Gastroesophageal sphincter (tissue), 3 donors: ENCODE results near the gene RABGGTA.

Source experiments
- EP300 ChIP-seq: sonication (generic); formaldehyde crosslinking; IDR thresholded peaks from one replicate; pipeline ENCODE4 v1.6.1; 2017; ENCODE audit warnings: antibody characterized with exemption, mild to moderate bottlenecking
- POLR2A ChIP-seq, 2 donors: fragments of 450-650 bp; IDR thresholded peaks; one replicate each; pipeline ENCODE4 v1.6.1; 2017; ENCODE audit warnings: antibody characterized with exemption in 2 of 2, mild to moderate bottlenecking in 2 of 2, moderate library complexity in 1 of 2
- POLR2AphosphoS5 ChIP-seq: sonication (generic); formaldehyde crosslinking; IDR thresholded peaks from one replicate; pipeline ENCODE4 v1.6.1; 2017; ENCODE audit warnings: antibody characterized with exemption
- TF ChIP-seq, protein P1 (sequence below), 4 experiments: fragments of 200-600 bp in 2 of 4; fragments of 450-650 bp in 2 of 4; sonication (generic) in 1 of 4; IDR thresholded peaks; one replicate each; pipeline ENCODE4 v1.5.1; 2017 to 2019; ENCODE audit warnings: antibody characterized with exemption in 4 of 4, mild to moderate bottlenecking in 2 of 4, moderate library complexity in 2 of 4

DNA sequence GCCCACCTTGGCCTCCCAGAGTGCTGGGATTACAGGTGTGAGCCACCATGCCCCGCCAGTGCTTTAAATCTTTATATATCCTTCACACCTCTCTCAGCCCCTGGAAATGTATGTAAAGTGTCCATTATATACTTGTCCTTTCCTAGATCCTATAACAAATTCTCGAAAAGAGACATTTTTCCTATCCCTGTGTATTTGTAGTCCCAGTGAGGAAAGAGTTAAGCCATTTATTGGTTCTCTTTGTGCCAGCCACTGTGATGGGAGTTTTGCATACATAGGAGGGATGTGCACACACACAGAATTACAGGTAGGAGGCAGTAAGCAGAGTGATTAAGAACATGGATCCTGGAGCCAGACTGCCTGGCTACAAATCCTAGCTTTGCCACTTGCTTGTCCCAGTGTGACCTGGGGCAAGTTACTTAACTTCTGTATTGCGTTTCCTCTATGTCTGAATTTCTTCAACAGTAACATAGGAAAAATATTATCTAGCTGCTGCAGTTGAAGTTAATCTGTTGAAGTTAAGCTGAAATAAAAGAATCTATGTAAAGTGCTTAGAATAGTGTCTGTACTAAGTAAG is 2.1 kb upstream of the RABGGTA start:
- TF ChIP-seq, protein P1, sequence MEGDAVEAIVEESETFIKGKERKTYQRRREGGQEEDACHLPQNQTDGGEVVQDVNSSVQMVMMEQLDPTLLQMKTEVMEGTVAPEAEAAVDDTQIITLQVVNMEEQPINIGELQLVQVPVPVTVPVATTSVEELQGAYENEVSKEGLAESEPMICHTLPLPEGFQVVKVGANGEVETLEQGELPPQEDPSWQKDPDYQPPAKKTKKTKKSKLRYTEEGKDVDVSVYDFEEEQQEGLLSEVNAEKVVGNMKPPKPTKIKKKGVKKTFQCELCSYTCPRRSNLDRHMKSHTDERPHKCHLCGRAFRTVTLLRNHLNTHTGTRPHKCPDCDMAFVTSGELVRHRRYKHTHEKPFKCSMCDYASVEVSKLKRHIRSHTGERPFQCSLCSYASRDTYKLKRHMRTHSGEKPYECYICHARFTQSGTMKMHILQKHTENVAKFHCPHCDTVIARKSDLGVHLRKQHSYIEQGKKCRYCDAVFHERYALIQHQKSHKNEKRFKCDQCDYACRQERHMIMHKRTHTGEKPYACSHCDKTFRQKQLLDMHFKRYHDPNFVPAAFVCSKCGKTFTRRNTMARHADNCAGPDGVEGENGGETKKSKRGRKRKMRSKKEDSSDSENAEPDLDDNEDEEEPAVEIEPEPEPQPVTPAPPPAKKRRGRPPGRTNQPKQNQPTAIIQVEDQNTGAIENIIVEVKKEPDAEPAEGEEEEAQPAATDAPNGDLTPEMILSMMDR (IDR thresholded peaks at IDR 0.05): no peak
- TF ChIP-seq POLR2A (IDR thresholded peaks at IDR 0.05): no peak
- no peak for TF ChIP-seq POLR2AphosphoS5
- TF ChIP-seq EP300: no peak
